ENCODE data around the gene ZNF70. TPM values are rescaled to one million over a fixed set of nuclear protein-coding genes. Genes with fewer than 3 reads are reported as not detected.

The ZNF70 gene
- total and polyA plus RNA-seq, 2 of the 13 experiments (the other 11 are each of a cell fraction or from before 2014, with no cell fraction given), result 0.62 to 3.6 TPM

DNA sequence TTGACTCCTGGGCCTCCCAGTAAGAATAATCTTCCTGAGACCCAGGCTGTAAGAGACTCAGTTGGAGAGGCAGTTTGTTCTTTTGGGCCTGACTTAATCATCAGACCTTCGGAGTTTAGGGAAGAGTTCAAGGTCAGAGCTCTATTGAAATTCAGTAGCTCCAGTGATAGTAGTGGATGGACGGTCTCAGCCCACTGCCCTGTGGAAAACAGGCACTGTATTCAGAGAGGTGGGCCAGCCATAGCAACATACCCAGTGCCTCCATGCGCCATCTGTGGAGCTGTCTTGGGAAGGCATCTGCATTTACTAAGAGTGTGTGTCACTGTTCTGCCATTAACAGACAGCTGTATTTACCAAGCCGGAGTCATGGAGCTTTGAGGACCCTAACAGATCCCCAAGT, 38.7 kb upstream of the ZNF70 start (continued):
- TF ChIP-seq, protein P1, sequence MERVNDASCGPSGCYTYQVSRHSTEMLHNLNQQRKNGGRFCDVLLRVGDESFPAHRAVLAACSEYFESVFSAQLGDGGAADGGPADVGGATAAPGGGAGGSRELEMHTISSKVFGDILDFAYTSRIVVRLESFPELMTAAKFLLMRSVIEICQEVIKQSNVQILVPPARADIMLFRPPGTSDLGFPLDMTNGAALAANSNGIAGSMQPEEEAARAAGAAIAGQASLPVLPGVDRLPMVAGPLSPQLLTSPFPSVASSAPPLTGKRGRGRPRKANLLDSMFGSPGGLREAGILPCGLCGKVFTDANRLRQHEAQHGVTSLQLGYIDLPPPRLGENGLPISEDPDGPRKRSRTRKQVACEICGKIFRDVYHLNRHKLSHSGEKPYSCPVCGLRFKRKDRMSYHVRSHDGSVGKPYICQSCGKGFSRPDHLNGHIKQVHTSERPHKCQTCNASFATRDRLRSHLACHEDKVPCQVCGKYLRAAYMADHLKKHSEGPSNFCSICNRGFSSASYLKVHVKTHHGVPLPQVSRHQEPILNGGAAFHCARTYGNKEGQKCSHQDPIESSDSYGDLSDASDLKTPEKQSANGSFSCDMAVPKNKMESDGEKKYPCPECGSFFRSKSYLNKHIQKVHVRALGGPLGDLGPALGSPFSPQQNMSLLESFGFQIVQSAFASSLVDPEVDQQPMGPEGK (CRISPR knock-in tag; IDR thresholded peaks at IDR 0.05), result no peak
- TF ChIP-seq HMG20A (CRISPR knock-in tag; IDR thresholded peaks at IDR 0.05; ENCODE audit: borderline replicate concordance), result no peak
- no peak for TF ChIP-seq SMARCC2 (IDR thresholded peaks at IDR 0.05)
- TF ChIP-seq, protein P2, sequence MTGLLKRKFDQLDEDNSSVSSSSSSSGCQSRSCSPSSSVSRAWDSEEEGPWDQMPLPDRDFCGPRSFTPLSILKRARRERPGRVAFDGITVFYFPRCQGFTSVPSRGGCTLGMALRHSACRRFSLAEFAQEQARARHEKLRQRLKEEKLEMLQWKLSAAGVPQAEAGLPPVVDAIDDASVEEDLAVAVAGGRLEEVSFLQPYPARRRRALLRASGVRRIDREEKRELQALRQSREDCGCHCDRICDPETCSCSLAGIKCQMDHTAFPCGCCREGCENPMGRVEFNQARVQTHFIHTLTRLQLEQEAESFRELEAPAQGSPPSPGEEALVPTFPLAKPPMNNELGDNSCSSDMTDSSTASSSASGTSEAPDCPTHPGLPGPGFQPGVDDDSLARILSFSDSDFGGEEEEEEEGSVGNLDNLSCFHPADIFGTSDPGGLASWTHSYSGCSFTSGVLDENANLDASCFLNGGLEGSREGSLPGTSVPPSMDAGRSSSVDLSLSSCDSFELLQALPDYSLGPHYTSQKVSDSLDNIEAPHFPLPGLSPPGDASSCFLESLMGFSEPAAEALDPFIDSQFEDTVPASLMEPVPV (CRISPR knock-in tag; IDR thresholded peaks at IDR 0.05), result no peak
- peak; percentile 74 for TF ChIP-seq TEAD3 (CRISPR knock-in tag; optimal IDR thresholded peaks at IDR 0.05; ENCODE audit: borderline replicate concordance)
- no peak for TF ChIP-seq SP5 (CRISPR knock-in tag; IDR thresholded peaks at IDR 0.05; ENCODE audit: borderline replicate concordance, low read depth)
- no peak for TF ChIP-seq FOXP1 (IDR thresholded peaks at IDR 0.05)
- TF ChIP-seq FOXP1 (CRISPR knock-in tag; IDR thresholded peaks at IDR 0.05), result no peak
- no peak for TF ChIP-seq ZNF737 (CRISPR knock-in tag; IDR thresholded peaks at IDR 0.05; ENCODE audit: borderline replicate concordance)
- no peak for TF ChIP-seq NR2F6 (IDR thresholded peaks at IDR 0.05)
- TF ChIP-seq NR2F6 (CRISPR knock-in tag; IDR thresholded peaks at IDR 0.05), result peak; percentile 33
- TF ChIP-seq, protein P3, sequence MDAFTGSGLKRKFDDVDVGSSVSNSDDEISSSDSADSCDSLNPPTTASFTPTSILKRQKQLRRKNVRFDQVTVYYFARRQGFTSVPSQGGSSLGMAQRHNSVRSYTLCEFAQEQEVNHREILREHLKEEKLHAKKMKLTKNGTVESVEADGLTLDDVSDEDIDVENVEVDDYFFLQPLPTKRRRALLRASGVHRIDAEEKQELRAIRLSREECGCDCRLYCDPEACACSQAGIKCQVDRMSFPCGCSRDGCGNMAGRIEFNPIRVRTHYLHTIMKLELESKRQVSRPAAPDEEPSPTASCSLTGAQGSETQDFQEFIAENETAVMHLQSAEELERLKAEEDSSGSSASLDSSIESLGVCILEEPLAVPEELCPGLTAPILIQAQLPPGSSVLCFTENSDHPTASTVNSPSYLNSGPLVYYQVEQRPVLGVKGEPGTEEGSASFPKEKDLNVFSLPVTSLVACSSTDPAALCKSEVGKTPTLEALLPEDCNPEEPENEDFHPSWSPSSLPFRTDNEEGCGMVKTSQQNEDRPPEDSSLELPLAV (CRISPR knock-in tag; conservative IDR thresholded peaks at IDR 0.05; ENCODE audit: low read depth), result no peak
- TF ChIP-seq RCOR2 (CRISPR knock-in tag; IDR thresholded peaks at IDR 0.05), result no peak
- peak; percentile 55; the same call in 1 of the 2 replicates for TF ChIP-seq HNF4A (CRISPR knock-in tag; IDR thresholded peaks at IDR 0.05)
- no peak for TF ChIP-seq AHR (CRISPR knock-in tag; IDR thresholded peaks at IDR 0.05)
- TF ChIP-seq EP300 (IDR thresholded peaks at IDR 0.05; ENCODE audit: low read depth in 2 of 2, low read length in 2 of 2), result no peak
- TF ChIP-seq EP300 (CRISPR knock-in tag; IDR thresholded peaks at IDR 0.05; ENCODE audit: borderline replicate concordance), result no peak
- no peak for TF ChIP-seq ZNF124 (CRISPR knock-in tag; IDR thresholded peaks at IDR 0.05)
- TF ChIP-seq SIX1 (CRISPR knock-in tag; IDR thresholded peaks at IDR 0.05; ENCODE audit: borderline replicate concordance), result no peak
- no peak for TF ChIP-seq U2AF2 (IDR thresholded peaks at IDR 0.05; ENCODE audit: low read depth, low read length)
- TF ChIP-seq, protein P4, sequence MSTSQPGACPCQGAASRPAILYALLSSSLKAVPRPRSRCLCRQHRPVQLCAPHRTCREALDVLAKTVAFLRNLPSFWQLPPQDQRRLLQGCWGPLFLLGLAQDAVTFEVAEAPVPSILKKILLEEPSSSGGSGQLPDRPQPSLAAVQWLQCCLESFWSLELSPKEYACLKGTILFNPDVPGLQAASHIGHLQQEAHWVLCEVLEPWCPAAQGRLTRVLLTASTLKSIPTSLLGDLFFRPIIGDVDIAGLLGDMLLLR (CRISPR knock-in tag; IDR thresholded peaks at IDR 0.05), result no peak
- TF ChIP-seq ZNF547 (CRISPR knock-in tag; IDR thresholded peaks at IDR 0.05), result no peak; the same call in 1 of the 2 replicates
- TF ChIP-seq ATAD3A (CRISPR knock-in tag; IDR thresholded peaks at IDR 0.05), result no peak
- TF ChIP-seq FOSL2 (CRISPR knock-in tag; IDR thresholded peaks at IDR 0.05), result 0 out of 2 replicates have a peak, but pooled peaks have one; percentile 25
- TF ChIP-seq IRF2 (CRISPR knock-in tag; IDR thresholded peaks at IDR 0.05), result no peak
- no peak for TF ChIP-seq ZNF670 (CRISPR knock-in tag; IDR thresholded peaks at IDR 0.05; ENCODE audit: borderline replicate concordance)
- no peak for TF ChIP-seq JUND (CRISPR knock-in tag; IDR thresholded peaks at IDR 0.05)
- TF ChIP-seq, protein P5, sequence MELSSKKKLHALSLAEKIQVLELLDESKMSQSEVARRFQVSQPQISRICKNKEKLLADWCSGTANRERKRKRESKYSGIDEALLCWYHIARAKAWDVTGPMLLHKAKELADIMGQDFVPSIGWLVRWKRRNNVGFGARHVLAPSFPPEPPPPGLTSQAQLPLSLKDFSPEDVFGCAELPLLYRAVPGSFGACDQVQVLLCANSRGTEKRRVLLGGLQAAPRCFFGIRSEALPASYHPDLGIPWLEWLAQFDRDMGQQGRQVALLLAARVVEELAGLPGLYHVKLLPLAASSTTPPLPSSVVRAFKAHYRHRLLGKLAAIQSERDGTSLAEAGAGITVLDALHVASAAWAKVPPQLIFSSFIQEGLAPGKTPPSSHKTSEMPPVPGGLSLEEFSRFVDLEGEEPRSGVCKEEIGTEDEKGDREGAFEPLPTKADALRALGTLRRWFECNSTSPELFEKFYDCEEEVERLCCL (CRISPR knock-in tag; IDR thresholded peaks at IDR 0.05; ENCODE audit: borderline replicate concordance), result no peak
- no peak for TF ChIP-seq ZNF12 (CRISPR knock-in tag; IDR thresholded peaks at IDR 0.05)
